H1 (cell line): ENCODE data around the gene FAAH. TPM values are rescaled to one million over a fixed set of nuclear protein-coding genes. Genes with fewer than 3 reads are reported as not detected.

ENCODE experiments used
- CTCF ChIA-PET: fragments of 300-600 bp; sonication (Branson Sonifier 250); formaldehyde crosslinking; loops from one replicate; lab custom pipeline; 2021; ENCODE audit not compliant: partially characterized antibody; lab: Charles Lee
- POLR2A ChIA-PET: fragments of 300-600 bp; sonication (Branson Sonifier 250); formaldehyde crosslinking; loops from one replicate; lab custom pipeline; 2021; ENCODE audit warnings: inconsistent platforms; ENCODE audit not compliant: partially characterized antibody; lab: Charles Lee
- DNase-seq, 2 experiments: peaks; one replicate each; pipeline versions ENCODE4 v3.0.0 to v3.0.0-alpha.2; 2010 to 2022; ENCODE audit warnings: low spot score in 2 of 2, low read depth in 1 of 2, mixed read lengths in 1 of 2
- FAIRE-seq: peaks from 2 replicates; lab custom pipeline; 2011; peaks lifted over from hg19 to GRCh38; lab: Jason Lieb, UNC
- H2AFZ ChIP-seq: 2 replicates; pipeline ENCODE4 v1.8.1; 2012; ENCODE audit warnings: low read length, inconsistent platforms
- H2AK5ac ChIP-seq: 2 replicates; pipeline ENCODE4 v1.6.1; 2013; ENCODE audit warnings: low read depth, low read length
- H2BK120ac ChIP-seq: replicated peaks from 2 replicates; pipeline ENCODE3; 2013; ENCODE audit warnings: low read depth, low read length, inconsistent platforms
- H2BK12ac ChIP-seq: 2 replicates; pipeline ENCODE4 v1.6.1; 2013; ENCODE audit warnings: low read depth, low read length
- H2BK15ac ChIP-seq: 2 replicates; pipeline ENCODE4 v1.6.1; 2013; ENCODE audit warnings: low read length
- H2BK20ac ChIP-seq: 2 replicates; pipeline ENCODE4 v1.6.1; 2013; ENCODE audit warnings: low read length
- H2BK5ac ChIP-seq: 2 replicates; pipeline ENCODE4 v1.6.1; 2013; ENCODE audit warnings: low read depth, low read length
- H3K14ac ChIP-seq: 2 replicates; pipeline ENCODE4 v1.6.1; 2013; ENCODE audit warnings: inconsistent platforms; ENCODE audit not compliant: insufficient read length
- H3K18ac ChIP-seq: 2 replicates; pipeline ENCODE4 v1.6.1; 2013; ENCODE audit warnings: low read length; ENCODE audit errors: extremely low read depth
- H3K23ac ChIP-seq: 2 replicates; pipeline ENCODE4 v1.6.1; 2013; ENCODE audit warnings: inconsistent platforms; ENCODE audit not compliant: insufficient read length
- H3K23me2 ChIP-seq: 2 replicates; pipeline ENCODE4 v1.6.1; 2013; ENCODE audit warnings: low read depth, low read length
- H3K27ac ChIP-seq: 2 replicates; pipeline ENCODE4 v1.6.1; 2011; ENCODE audit warnings: low read depth, low read length, inconsistent platforms
- H3K27me3 ChIP-seq, 4 experiments: replicated peaks in 1 of 4; 1 replicate in 1 of 4; 2 replicates in 3 of 4; pipeline versions ENCODE4 v1.6.1 to v1.8.1; 2011 to 2013; ENCODE audit warnings: low read length in 3 of 4, mild to moderate bottlenecking in 3 of 4, inconsistent platforms in 2 of 4, mixed read lengths in 2 of 4, moderate library complexity in 1 of 4; ENCODE audit not compliant: control insufficient read depth in 3 of 4, insufficient read depth in 3 of 4; ENCODE audit errors: extremely low read depth in 1 of 4
- H3K36me3 ChIP-seq, 4 experiments: 2 replicates each; pipeline versions ENCODE4 v1.6.1 to v1.8.1; 2011 to 2013; ENCODE audit warnings: mild to moderate bottlenecking in 4 of 4, low read length in 3 of 4, moderate library complexity in 2 of 4, control low read depth in 1 of 4, inconsistent platforms in 1 of 4; ENCODE audit not compliant: insufficient read depth in 4 of 4, control insufficient read depth in 2 of 4
- H3K4ac ChIP-seq: replicated peaks from 2 replicates; pipeline ENCODE3; 2013; ENCODE audit warnings: low read length, low read depth, mixed read lengths, inconsistent platforms; ENCODE audit not compliant: insufficient read length
- H3K4me1 ChIP-seq, 4 experiments: replicated peaks in 1 of 4; 1 replicate in 1 of 4; 2 replicates in 3 of 4; pipeline versions ENCODE4 v1.6.1 to v1.8.1; 2011 to 2013; ENCODE audit warnings: low read length in 3 of 4, inconsistent platforms in 2 of 4, mixed read lengths in 1 of 4; ENCODE audit not compliant: insufficient read depth in 4 of 4, control insufficient read depth in 3 of 4
- H3K4me2 ChIP-seq, 2 experiments: 2 replicates each; pipeline versions ENCODE4 v1.6.1 to v1.8.1; 2011 to 2013; ENCODE audit warnings: low read depth in 2 of 2, low read length in 2 of 2, control low read depth in 1 of 2, inconsistent platforms in 1 of 2, mild to moderate bottlenecking in 1 of 2; ENCODE audit not compliant: insufficient read depth in 1 of 2
- H3K4me3 ChIP-seq, 4 experiments: fragments of 200-600, 300-600 bp in 1 of 4; sonication (generic), shearing (Covaris generic), sonication (Bioruptor Twin) in 1 of 4; 2 replicates each; pipeline versions ENCODE4 v1.5.1 to v1.8.1; 2011 to 2016; ENCODE audit warnings: low read length in 4 of 4, low read depth in 3 of 4, control low read depth in 2 of 4, inconsistent platforms in 2 of 4, mild to moderate bottlenecking in 2 of 4, mixed read lengths in 1 of 4, moderate library complexity in 1 of 4; ENCODE audit not compliant: insufficient read depth in 2 of 4; ENCODE audit errors: extremely low read depth in 1 of 4
- H3K56ac ChIP-seq: replicated peaks from 2 replicates; pipeline ENCODE3; 2013; ENCODE audit warnings: low read depth, mild to moderate bottlenecking, mixed read lengths, low read length, inconsistent platforms; ENCODE audit not compliant: insufficient read length
- H3K79me1 ChIP-seq: 2 replicates; pipeline ENCODE4 v1.6.1; 2013; ENCODE audit warnings: low read depth, low read length, control low read depth
- H3K79me2 ChIP-seq, 2 experiments: 2 replicates each; pipeline versions ENCODE4 v1.6.1 to v1.8.1; 2012 to 2013; ENCODE audit warnings: low read length in 2 of 2, mild to moderate bottlenecking in 2 of 2, inconsistent platforms in 1 of 2; ENCODE audit not compliant: insufficient read depth in 2 of 2, control insufficient read depth in 1 of 2
- H3K9ac ChIP-seq, 4 experiments: replicated peaks in 1 of 4; 1 replicate in 1 of 4; 2 replicates in 3 of 4; pipeline versions ENCODE4 v1.6.1 to v1.8.1; 2011 to 2013; ENCODE audit warnings: low read depth in 3 of 4, low read length in 3 of 4, control low read depth in 2 of 4, mild to moderate bottlenecking in 2 of 4, moderate library complexity in 2 of 4, inconsistent platforms in 1 of 4; ENCODE audit errors: extremely low read depth in 1 of 4
- H3K9me3 ChIP-seq, 2 experiments: 2 replicates each; pipeline versions ENCODE4 v1.6.1 to v1.8.1; 2012 to 2013; ENCODE audit warnings: mild to moderate bottlenecking in 2 of 2, moderate library complexity in 2 of 2, control low read depth in 1 of 2, inconsistent platforms in 1 of 2, low read depth in 1 of 2, low read length in 1 of 2, mixed read lengths in 1 of 2; ENCODE audit not compliant: insufficient read depth in 2 of 2
- H4K20me1 ChIP-seq, 2 experiments: replicated peaks in 1 of 2; 2 replicates each; pipeline versions ENCODE3 to v1.8.1; 2011 to 2013; ENCODE audit warnings: inconsistent platforms in 2 of 2, low read length in 2 of 2, mild to moderate bottlenecking in 1 of 2; ENCODE audit not compliant: insufficient read depth in 2 of 2, control insufficient read depth in 1 of 2
- H4K5ac ChIP-seq: 2 replicates; pipeline ENCODE4 v1.6.1; 2013; ENCODE audit warnings: low read length, low read depth, mixed read lengths, inconsistent platforms; ENCODE audit not compliant: insufficient read length
- H4K8ac ChIP-seq: 2 replicates; pipeline ENCODE4 v1.8.0; 2013; ENCODE audit warnings: mild to moderate bottlenecking, moderate library complexity, low read length, inconsistent platforms; ENCODE audit not compliant: insufficient read depth; ENCODE audit errors: extremely low read depth
- H4K91ac ChIP-seq: replicated peaks from 2 replicates; pipeline ENCODE3; 2013; ENCODE audit warnings: low read length, mixed read lengths, inconsistent platforms; ENCODE audit not compliant: insufficient read length
- CEBPB ChIP-seq: IDR thresholded peaks from 2 replicates; pipeline ENCODE4 v1.6.1; 2012; ENCODE audit warnings: low read depth, low read length
- GABPA ChIP-seq: IDR thresholded peaks from 2 replicates; pipeline ENCODE4 v1.6.1; 2011; ENCODE audit warnings: mild to moderate bottlenecking, low read length, moderate library complexity, borderline replicate concordance; ENCODE audit not compliant: insufficient read depth
- KDM5A ChIP-seq: fragments of 200-600 bp; IDR thresholded peaks from 2 replicates; pipeline ENCODE4 v1.7.1; 2012; ENCODE audit warnings: mild to moderate bottlenecking, low read length, inconsistent platforms, mixed read lengths
- POLR2AphosphoS5 ChIP-seq: IDR thresholded peaks from 2 replicates; pipeline ENCODE4 v1.6.1; 2011; ENCODE audit warnings: low read depth, low read length
- POU5F1 ChIP-seq: IDR thresholded peaks from 2 replicates; pipeline ENCODE4 v1.6.1; 2011; ENCODE audit warnings: low read depth, mild to moderate bottlenecking, low read length, moderate library complexity
- RBBP5 ChIP-seq: IDR thresholded peaks from 2 replicates; pipeline ENCODE4 v1.7.1; 2012; ENCODE audit warnings: low read depth, mild to moderate bottlenecking, inconsistent platforms, low read length, moderate library complexity, borderline replicate concordance
- RFX5 ChIP-seq: IDR thresholded peaks from 2 replicates; pipeline ENCODE4 v1.6.1; 2011; ENCODE audit warnings: low read depth, low read length, improper control_type of control experiment, borderline replicate concordance
- SP4 ChIP-seq: IDR thresholded peaks from 2 replicates; pipeline ENCODE4 v1.6.1; 2012; ENCODE audit warnings: low read length, inconsistent platforms
- WGBS, 2 experiments: shearing (Covaris generic) in 1 of 2; methylation state at CpG; one replicate each; pipeline versions ENCODE4 v1.1.6 to v1.1.7; 2013 to 2015; ENCODE audit warnings: low lambda C conversion rate in 2 of 2, mixed read lengths in 2 of 2, inconsistent platforms in 1 of 2, low coverage in 1 of 2, missing lambda C conversion rate in 1 of 2; ENCODE audit not compliant: insufficient replicate concordance in 2 of 2, insufficient coverage in 1 of 2, insufficient read length in 1 of 2; ENCODE audit errors: extremely low coverage in 1 of 2, missing lambda C conversion rate in 1 of 2; 5-methylcytosine and 5-hydroxymethylcytosine counted together
- polyA plus RNA-seq, 7 experiments: library from polyadenylated mRNA; depleted of rRNA in 3 of 7; stranded (reverse) in 5 of 7; unstranded in 2 of 7; fragments of >200 nt in 5 of 7; fragments of 200-250 nt in 2 of 7; gene quantifications; 1 replicate in 5 of 7; 2 replicates in 1 of 7; 4 replicates in 1 of 7; pipeline versions ENCODE4 v1.2.1 to v1.2.3, GENCODE V29; 2011 to 2013; ENCODE audit warnings: missing spikeins in 2 of 7, mixed read lengths in 2 of 7
- total RNA-seq: library from RNA; stranded (reverse); fragmentation: NEBNext Ultra II Directional; extraction: Animal tissue kit (Norgen Biotek cat#: 25700); gene quantifications from 2 replicates; pipeline ENCODE4 v1.2.1, GENCODE V29; 2021

FAAH gene
- total and polyA plus RNA-seq, 2 of the 8 experiments (the other 6 are each of a cell fraction or from before 2014, with no cell fraction given), result 41.2 to 47.3 TPM

GRCh38 chr1:46411010-46411405 is 16.9 kb downstream of the FAAH start:
- H2BK12ac ChIP-seq, result no peak overlapping the region
- no peak overlapping the region for H4K91ac ChIP-seq
- H3K23ac ChIP-seq, result no peak overlapping the region
- no peaks in the 10 kb centered on the region; the same call in 1 of the 2 replicates for H3K23me2 ChIP-seq
- TF ChIP-seq GABPA (no peak), POU5F1 (no peak), RFX5 (no peak), RBBP5 (no peak), CEBPB (no peak), SP4 (no peak), POLR2AphosphoS5 (no peak), KDM5A (no peak)
- H2BK120ac ChIP-seq, result no peak overlapping the region
- H3K4me1 ChIP-seq, result peaks cover 0 to 15% (median 10%) of the 10 kb centered on the region in 4 experiments; a peak in 6 of 7 replicates
- no peak overlapping the region for H3K4me2 ChIP-seq
- no peak overlapping the region for H3K27ac ChIP-seq
- H3K18ac ChIP-seq, result no peak overlapping the region
- H2BK20ac ChIP-seq, result no peak overlapping the region
- H3K56ac ChIP-seq, result no peak overlapping the region
- no peak for DNase-seq
- no peak overlapping the region for H4K5ac ChIP-seq
- H4K8ac ChIP-seq, result no peak overlapping the region
- no peaks in the 10 kb centered on the region for H3K79me2 ChIP-seq
- H3K4me3 ChIP-seq, result no peak overlapping the region
- no peak overlapping the region; the same call in 1 of the 2 replicates for H2BK5ac ChIP-seq
- H4K20me1 ChIP-seq, result peaks cover 0 to 2% of the 10 kb centered on the region in 2 experiments
- H2BK15ac ChIP-seq, result no peak overlapping the region
- no peaks in the 10 kb centered on the region for H3K27me3 ChIP-seq
- H3K79me1 ChIP-seq, result no peaks in the 10 kb centered on the region
- CTCF ChIA-PET, result interaction anchor here (0.5 to 25.3 kb wide), 13 partner anchors 11 to 378 kb away, joined by 3 to 513 read pairs (median 4); no protein-coding TSS in a partner anchor
- no peak overlapping the region for H3K14ac ChIP-seq
- H3K36me3 ChIP-seq, result peaks cover 3 to 23% (median 9%) of the 10 kb centered on the region in 4 experiments; a peak in 6 of 8 replicates
- 0 out of 2 replicates have a peak overlapping the region, but pooled peaks have one; percentile 16 for H2AK5ac ChIP-seq
- no peaks in the 10 kb centered on the region for H3K9me3 ChIP-seq
- 95% methylated on average over 7 of the region's 7 CpGs; no CpG with 5 or more reads in 1 of the 2 experiments for WGBS, 2 experiments
- no peak overlapping the region for H2AFZ ChIP-seq
- no peak overlapping the region; a peak in 1 of 7 replicates for H3K9ac ChIP-seq
- H3K4ac ChIP-seq, result no peak overlapping the region
- FAIRE-seq, result no peak
- POLR2A ChIA-PET, result interaction anchor here (1.0 to 1.3 kb wide), 2 partner anchors 9 to 36 kb away, joined by 3 to 4 read pairs; no protein-coding TSS in a partner anchor
